Spleen (tissue), 11 donors: Measurements from ENCODE around the gene RNASEH2B. TPM values are rescaled to one million over a fixed set of nuclear protein-coding genes. Genes with fewer than 3 reads are reported as not detected.

Experiments
- DNase-seq: peaks from one replicate; pipeline ENCODE4 v3.0.0-alpha.2; 2020
- H3K27ac ChIP-seq, 8 donors: fragments of 200-600 bp; sonication (generic) in 7 of 8; 1 replicate in 4 of 8; 2 replicates in 4 of 8; pipeline versions ENCODE4 v1.5.0 to v1.8.0; 2016 to 2021; ENCODE audit warnings: inconsistent platforms in 4 of 8, mild to moderate bottlenecking in 4 of 8, moderate library complexity in 1 of 8
- H3K27me3 ChIP-seq, 7 donors: fragments of 200-600 bp; sonication (generic) in 6 of 7; replicated peaks in 1 of 7; 1 replicate in 4 of 7; 2 replicates in 3 of 7; pipeline versions ENCODE4 v1.5.0 to v1.8.0; 2016 to 2021; ENCODE audit warnings: inconsistent platforms in 3 of 7, mild to moderate bottlenecking in 1 of 7
- H3K36me3 ChIP-seq, 6 donors: fragments of 200-600 bp; sonication (generic) in 5 of 6; 1 replicate in 4 of 6; 2 replicates in 2 of 6; pipeline versions ENCODE4 v1.5.0 to v1.8.0; 2016 to 2021; ENCODE audit warnings: inconsistent platforms in 2 of 6
- H3K4me1 ChIP-seq, 6 donors: fragments of 200-600 bp; sonication (generic) in 5 of 6; 1 replicate in 3 of 6; 2 replicates in 3 of 6; pipeline versions ENCODE4 v1.5.0 to v1.8.0; 2016 to 2021; ENCODE audit warnings: inconsistent platforms in 3 of 6
- H3K4me3 ChIP-seq, 8 donors: fragments of 200-600 bp; sonication (generic) in 7 of 8; 1 replicate in 4 of 8; 2 replicates in 4 of 8; pipeline versions ENCODE4 v1.5.0 to v1.8.0; 2016 to 2021; ENCODE audit warnings: inconsistent platforms in 4 of 8, mild to moderate bottlenecking in 4 of 8, moderate library complexity in 2 of 8
- H3K9me3 ChIP-seq, 8 donors: fragments of 200-600 bp; sonication (generic) in 7 of 8; 1 replicate in 4 of 8; 2 replicates in 4 of 8; pipeline versions ENCODE4 v1.5.0 to v1.8.0; 2016 to 2021; ENCODE audit warnings: inconsistent platforms in 4 of 8
- POLR2A ChIP-seq, 3 donors: fragments of 450-650 bp; IDR thresholded peaks; one replicate each; pipeline ENCODE4 v1.5.1; 2017; ENCODE audit warnings: antibody characterized with exemption in 3 of 3, mild to moderate bottlenecking in 1 of 3
- POLR2AphosphoS5 ChIP-seq, 3 donors: sonication (generic); formaldehyde crosslinking; IDR thresholded peaks; one replicate each; pipeline ENCODE4 v1.5.1; 2017; ENCODE audit warnings: antibody characterized with exemption in 3 of 3
- WGBS, 5 donors: extraction: QIAGEN DNeasy Blood & Tissue Kit in 3 of 5; methylation state at CpG; one replicate each; pipeline versions ENCODE4 v1.1.5 to v1.1.7; 2013 to 2018; 5-methylcytosine and 5-hydroxymethylcytosine counted together
- intact Hi-C: fragments of 100-400 bp; cut with DNase I; formaldehyde crosslinking; loops from one replicate; pipeline ENCODE4 v1.15.0; 2023; ENCODE audit warnings: low total_unique reads
- polyA plus RNA-seq, 3 donors: library from polyadenylated mRNA; stranded (reverse); fragments of 200-250 nt; gene quantifications; one replicate each; pipeline ENCODE4 v1.2.1, GENCODE V29; 2013
- total RNA-seq, 7 donors: library from RNA; depleted of rRNA in 3 of 7; stranded (reverse); fragments of >200 nt in 3 of 7; fragmentation: NEBNext Ultra II Directional in 4 of 7; extraction: Animal tissue kit (Norgen Biotek cat#: 25700) in 4 of 7; gene quantifications; one replicate each; pipeline versions ENCODE4 v1.1.0 to v1.2.1, GENCODE V29; 2016 to 2021
- TF ChIP-seq, protein P1 (sequence below), 11 experiments: fragments of 200-600 bp in 7 of 11; fragments of 450-650 bp in 4 of 11; sonication (generic) in 4 of 11; IDR thresholded peaks in 8 of 11; conservative IDR thresholded peaks in 3 of 11; 1 replicate in 7 of 11; 2 replicates in 4 of 11; pipeline versions ENCODE4 v1.4.0 to v1.8.0; 2016 to 2021; ENCODE audit warnings: antibody characterized with exemption in 11 of 11, inconsistent platforms in 4 of 11, mild to moderate bottlenecking in 1 of 11
- donor health status: healthy with polysubstance abuse.
- donor health status: DM: no; HTN: no; CAD: no; lungs with moderate emphysema.
- donor health status: DM: no; HTN: no; CAD: no.
- donor health status: Bipolar disorder and iron deficiency.
- donor health status: healthy.
- donor health status: DM: no; HTN: no; CAD: no.
- donor health status: DM: yes; HTN: yes; CAD: no.

RNASEH2B gene
- total and polyA plus RNA-seq, 10 donors: 57.2 to 129 (median 73.7) TPM

DNA sequence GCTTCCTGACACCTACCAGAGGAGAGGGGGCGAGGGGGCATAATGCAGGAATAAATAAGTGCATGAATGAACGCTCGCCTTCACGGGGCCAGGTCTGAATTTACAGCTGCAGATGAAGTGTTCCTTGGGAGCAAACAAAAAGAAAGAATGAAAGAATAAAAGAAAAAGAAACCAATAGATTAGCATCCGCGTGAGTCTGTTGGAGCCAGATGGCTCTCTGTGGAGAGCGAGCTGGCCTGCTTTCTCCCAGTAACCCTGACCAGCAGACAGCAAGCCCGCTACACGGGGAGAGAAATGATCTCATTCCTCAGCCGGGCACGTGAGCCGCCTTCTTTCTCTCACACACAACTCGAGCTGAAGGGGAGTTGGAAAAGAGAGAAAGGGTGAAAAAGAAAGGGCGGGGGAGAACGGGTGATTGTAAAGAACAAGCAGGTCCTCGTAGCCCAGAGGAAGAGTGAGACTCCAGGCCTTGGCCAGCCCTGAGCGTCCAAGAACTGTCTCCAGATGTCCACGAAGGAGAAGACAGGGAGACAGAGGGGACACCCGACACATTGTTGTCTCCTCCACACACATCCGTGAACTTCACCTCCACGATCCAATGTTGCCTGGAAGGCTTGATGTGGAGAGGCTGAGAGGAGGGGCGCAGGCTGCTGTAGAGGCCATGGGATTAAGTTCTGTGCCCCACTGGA lies 81.4 kb downstream of the RNASEH2B start:
- 79 to 87% (median 85%) methylated on average over 22 of the region's 22 CpGs for WGBS, 5 donors
- TF ChIP-seq POLR2AphosphoS5 (IDR thresholded peaks at IDR 0.05): no peak
- TF ChIP-seq POLR2A (IDR thresholded peaks at IDR 0.05): no peak
- TF ChIP-seq, protein P1, sequence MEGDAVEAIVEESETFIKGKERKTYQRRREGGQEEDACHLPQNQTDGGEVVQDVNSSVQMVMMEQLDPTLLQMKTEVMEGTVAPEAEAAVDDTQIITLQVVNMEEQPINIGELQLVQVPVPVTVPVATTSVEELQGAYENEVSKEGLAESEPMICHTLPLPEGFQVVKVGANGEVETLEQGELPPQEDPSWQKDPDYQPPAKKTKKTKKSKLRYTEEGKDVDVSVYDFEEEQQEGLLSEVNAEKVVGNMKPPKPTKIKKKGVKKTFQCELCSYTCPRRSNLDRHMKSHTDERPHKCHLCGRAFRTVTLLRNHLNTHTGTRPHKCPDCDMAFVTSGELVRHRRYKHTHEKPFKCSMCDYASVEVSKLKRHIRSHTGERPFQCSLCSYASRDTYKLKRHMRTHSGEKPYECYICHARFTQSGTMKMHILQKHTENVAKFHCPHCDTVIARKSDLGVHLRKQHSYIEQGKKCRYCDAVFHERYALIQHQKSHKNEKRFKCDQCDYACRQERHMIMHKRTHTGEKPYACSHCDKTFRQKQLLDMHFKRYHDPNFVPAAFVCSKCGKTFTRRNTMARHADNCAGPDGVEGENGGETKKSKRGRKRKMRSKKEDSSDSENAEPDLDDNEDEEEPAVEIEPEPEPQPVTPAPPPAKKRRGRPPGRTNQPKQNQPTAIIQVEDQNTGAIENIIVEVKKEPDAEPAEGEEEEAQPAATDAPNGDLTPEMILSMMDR (IDR thresholded peaks at IDR 0.05 in 8 of 11, conservative IDR thresholded peaks at IDR 0.05 in 3 of 11): no peak
- Histone ChIP-seq H3K36me3 (no peaks in the 10 kb centered on the region), H3K4me3 (no peak overlapping the region), H3K9me3 (no peaks in the 10 kb centered on the region), H3K4me1 (peaks cover 7 to 24% (median 15%) of the 10 kb centered on the region in 6 donors), H3K27ac (no peak overlapping the region), H3K27me3 (no peaks in the 10 kb centered on the region)
- DNase-seq: no peak
- intact Hi-C loops: no loop called here

DNA sequence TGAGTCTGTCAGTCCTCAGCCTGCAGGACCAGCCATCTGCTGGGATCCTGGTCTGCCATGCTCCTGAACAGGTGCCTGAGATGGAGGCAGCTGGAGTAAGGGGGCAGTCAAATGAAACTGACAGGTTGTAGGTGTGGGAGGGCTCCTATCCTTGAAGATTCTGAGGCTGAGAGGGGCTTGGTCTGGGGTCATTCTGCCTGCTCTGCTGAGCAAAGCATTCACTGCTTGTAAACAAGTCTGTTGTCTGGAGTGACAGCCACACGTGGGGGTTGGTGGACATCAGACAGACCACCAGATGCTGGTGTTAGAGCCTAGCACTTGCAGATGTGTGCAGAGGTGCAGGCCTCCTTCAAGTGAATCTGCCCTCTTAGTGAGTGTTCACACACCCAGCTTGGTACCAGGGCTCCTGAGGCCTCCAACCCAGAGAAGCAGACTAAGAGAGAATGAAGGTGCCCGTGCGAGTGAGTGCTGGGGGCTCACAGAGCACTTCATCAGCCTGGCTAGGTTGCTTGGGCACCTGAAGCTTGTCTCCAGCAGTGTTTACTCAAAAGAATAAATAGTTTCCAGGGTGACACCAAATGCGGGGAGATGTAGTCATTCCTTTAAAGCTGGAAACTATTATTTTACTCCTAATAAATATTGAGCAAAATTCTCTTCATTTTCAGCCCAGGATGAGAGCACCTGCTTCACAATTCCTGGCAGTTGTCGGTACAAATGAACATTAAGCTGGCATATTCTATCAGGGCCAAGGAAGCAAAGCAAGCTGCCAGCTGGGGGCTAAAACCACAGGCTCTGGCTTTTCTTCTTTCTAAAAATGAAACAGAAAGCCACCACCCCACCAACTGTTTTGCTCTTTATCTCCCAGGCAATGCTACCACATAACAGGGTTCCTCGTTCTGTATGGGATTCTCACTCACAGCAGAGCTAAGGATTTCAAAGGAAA lies 82.3 kb downstream of the RNASEH2B start:
- 30 to 47% (median 34%) methylated on average over 6 of the region's 6 CpGs for WGBS, 5 donors
- intact Hi-C loops: no loop called here
- TF ChIP-seq, protein P1 (IDR thresholded peaks at IDR 0.05 in 8 of 11, conservative IDR thresholded peaks at IDR 0.05 in 3 of 11): no peak
- TF ChIP-seq POLR2AphosphoS5 (IDR thresholded peaks at IDR 0.05): no peak
- no peak for TF ChIP-seq POLR2A (IDR thresholded peaks at IDR 0.05)

DNA sequence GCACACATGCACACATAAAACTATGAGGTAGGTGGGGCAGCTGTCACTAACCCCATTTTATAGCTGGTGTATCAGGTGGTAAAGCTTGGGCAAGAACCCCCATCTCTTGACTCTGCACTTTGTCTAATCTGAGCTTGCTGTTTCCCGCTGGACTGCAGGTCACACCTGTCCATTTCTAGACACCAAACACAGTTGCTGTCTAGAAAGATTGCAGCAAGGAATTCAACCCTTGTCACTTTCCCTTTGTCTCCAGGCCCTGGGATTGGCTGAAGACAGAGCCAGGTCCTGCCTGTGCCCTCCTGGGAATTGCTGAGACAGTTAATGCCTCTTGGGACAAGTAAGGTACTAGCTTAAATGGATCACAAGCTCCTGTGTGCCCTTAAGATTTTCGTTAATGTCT lies 83.8 kb downstream of the RNASEH2B start:
- no peak overlapping the region for H3K27ac ChIP-seq
- TF ChIP-seq POLR2AphosphoS5 (IDR thresholded peaks at IDR 0.05) (no peak), POLR2A (IDR thresholded peaks at IDR 0.05) (no peak)
- TF ChIP-seq, protein P1 (IDR thresholded peaks at IDR 0.05 in 8 of 11, conservative IDR thresholded peaks at IDR 0.05 in 3 of 11): no peak
- intact Hi-C loops: no loop called here

More for the DNA sequence above, 82.3 kb downstream of the RNASEH2B start:
- H3K36me3 ChIP-seq: no peaks in the 10 kb centered on the region
- H3K4me3 ChIP-seq: no peak overlapping the region
- no peak for DNase-seq
- H3K27ac ChIP-seq: peak overlapping the region in 4 of 8 donors; percentile 8 to 40 (median 28)
- H3K4me1 ChIP-seq: peaks cover 7 to 24% (median 15%) of the 10 kb centered on the region in 6 donors
- no peaks in the 10 kb centered on the region for H3K9me3 ChIP-seq
- H3K27me3 ChIP-seq: no peaks in the 10 kb centered on the region

DNA sequence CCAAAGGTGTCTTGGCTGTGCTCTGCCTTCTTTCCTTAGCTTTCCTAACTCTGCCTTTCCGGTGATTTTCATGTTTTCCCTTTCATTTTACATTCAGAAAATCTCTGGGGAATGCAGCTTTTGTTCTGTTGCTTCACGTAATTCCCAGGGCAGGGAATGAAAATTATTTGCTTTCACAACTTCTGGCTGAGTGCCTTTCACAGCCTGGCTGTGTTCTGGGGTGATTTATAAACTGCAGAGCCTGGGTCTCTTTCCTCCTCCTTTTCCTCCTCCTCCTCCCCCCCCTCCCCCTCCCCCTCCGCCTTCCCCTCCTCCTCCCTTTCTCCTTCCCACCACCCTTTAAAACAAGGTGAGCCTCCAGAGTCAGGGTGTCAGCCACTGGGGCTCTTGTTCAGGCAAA lies 84.3 kb downstream of the RNASEH2B start:
- WGBS, 5 donors: 67 to 79% (median 76%) methylated on average over 3 of the region's 3 CpGs

More for the DNA sequence above, 83.8 kb downstream of the RNASEH2B start:
- Histone ChIP-seq H3K27me3 (no peaks in the 10 kb centered on the region), H3K4me3 (no peak overlapping the region), H3K36me3 (no peaks in the 10 kb centered on the region), H3K4me1 (peaks cover 7 to 24% (median 15%) of the 10 kb centered on the region in 6 donors), H3K9me3 (no peaks in the 10 kb centered on the region)
- DNase-seq: no peak
- WGBS, 5 donors: 71 to 88% (median 80%) methylated on average over 2 of the region's 2 CpGs

More for the DNA sequence above, 84.3 kb downstream of the RNASEH2B start:
- TF ChIP-seq POLR2AphosphoS5 (IDR thresholded peaks at IDR 0.05): no peak
- TF ChIP-seq POLR2A (IDR thresholded peaks at IDR 0.05): no peak
- TF ChIP-seq, protein P1 (IDR thresholded peaks at IDR 0.05 in 8 of 11, conservative IDR thresholded peaks at IDR 0.05 in 3 of 11): no peak
- no peaks in the 10 kb centered on the region for H3K9me3 ChIP-seq
- no peak overlapping the region for H3K27ac ChIP-seq
- peaks cover 7 to 24% (median 15%) of the 10 kb centered on the region in 6 donors for H3K4me1 ChIP-seq
- no peak overlapping the region for H3K4me3 ChIP-seq
- intact Hi-C loops: no loop called here
- no peaks in the 10 kb centered on the region for H3K27me3 ChIP-seq
- no peaks in the 10 kb centered on the region for H3K36me3 ChIP-seq
- no peak for DNase-seq
